ENCODE data around the gene EMC6.
A peak's percentile ranks its signal among the peaks of the same experiment; 100 is the strongest.

The EMC6 gene

GRCh38 chr17:3668279-3669084, at the start of gene EMC6, which contains the start of gene TAX1BP3:
TSS of gene EMC6 (plus strand) at chr17:3668812. CDS start at chr17:3669147, 335 bp downstream.
TSS of gene TAX1BP3 (minus strand) at chr17:3668578. CDS start at chr17:3668526, 52 bp downstream.
- DNase-seq = peak; percentile 84 to 89

GRCh38 chr17:3621146-3621720, 47.4 kb upstream of the EMC6 start:
- no peak for DNase-seq

- DNase-seq = no peak
Observed at GRCh38 chr17:3622977-3623594, 45.5 kb upstream of the EMC6 start.

GRCh38 chr17:3626831-3627768, 41.5 kb upstream of the EMC6 start:
- DNase-seq = no peak

- DNase-seq = no peak
Observed at GRCh38 chr17:3627769-3628167, 40.8 kb upstream of the EMC6 start.

GRCh38 chr17:3630781-3631180, 37.8 kb upstream of the EMC6 start:
- DNase-seq = no peak

GRCh38 chr17:3632287-3632686, 36.3 kb upstream of the EMC6 start:
- DNase-seq = no peak

- DNase-seq = no peak
Observed at GRCh38 chr17:3635474-3636153, 33.0 kb upstream of the EMC6 start.

- DNase-seq = peak; percentile 51 to 87
Observed at GRCh38 chr17:3636154-3636907, 32.3 kb upstream of the EMC6 start, which contains the start of the genes CTNS and SHPK. TSS of gene CTNS (plus strand) at chr17:3636760. CDS start at chr17:3640207, 3,447 bp downstream. TSS of gene SHPK (minus strand) at chr17:3636250. CDS start at chr17:3636219, 31 bp downstream.

GRCh38 chr17:3636908-3637373, 31.7 kb upstream of the EMC6 start:
- no peak for DNase-seq

GRCh38 chr17:3639981-3640596, 28.5 kb upstream of the EMC6 start:
- DNase-seq = no peak

- DNase-seq = no peak
Observed at GRCh38 chr17:3641014-3641413, 27.6 kb upstream of the EMC6 start.

GRCh38 chr17:3641717-3642486, 26.7 kb upstream of the EMC6 start:
- DNase-seq = no peak

- no peak for DNase-seq
Observed at GRCh38 chr17:3643889-3644349, 24.7 kb upstream of the EMC6 start.

GRCh38 chr17:3645310-3645709, 23.3 kb upstream of the EMC6 start:
- DNase-seq = no peak

- DNase-seq = no peak
Observed at GRCh38 chr17:3647251-3647650, 21.4 kb upstream of the EMC6 start.

GRCh38 chr17:3647769-3648555, 20.6 kb upstream of the EMC6 start:
- DNase-seq = no peak

GRCh38 chr17:3655766-3656165, 12.8 kb upstream of the EMC6 start:
- DNase-seq = no peak

- DNase-seq = no peak
Observed at GRCh38 chr17:3656353-3656752, 12.3 kb upstream of the EMC6 start.

Measured in NCI-H187 (cell line).